ENCODE data around the gene HSF5.

The HSF5 gene

DNA sequence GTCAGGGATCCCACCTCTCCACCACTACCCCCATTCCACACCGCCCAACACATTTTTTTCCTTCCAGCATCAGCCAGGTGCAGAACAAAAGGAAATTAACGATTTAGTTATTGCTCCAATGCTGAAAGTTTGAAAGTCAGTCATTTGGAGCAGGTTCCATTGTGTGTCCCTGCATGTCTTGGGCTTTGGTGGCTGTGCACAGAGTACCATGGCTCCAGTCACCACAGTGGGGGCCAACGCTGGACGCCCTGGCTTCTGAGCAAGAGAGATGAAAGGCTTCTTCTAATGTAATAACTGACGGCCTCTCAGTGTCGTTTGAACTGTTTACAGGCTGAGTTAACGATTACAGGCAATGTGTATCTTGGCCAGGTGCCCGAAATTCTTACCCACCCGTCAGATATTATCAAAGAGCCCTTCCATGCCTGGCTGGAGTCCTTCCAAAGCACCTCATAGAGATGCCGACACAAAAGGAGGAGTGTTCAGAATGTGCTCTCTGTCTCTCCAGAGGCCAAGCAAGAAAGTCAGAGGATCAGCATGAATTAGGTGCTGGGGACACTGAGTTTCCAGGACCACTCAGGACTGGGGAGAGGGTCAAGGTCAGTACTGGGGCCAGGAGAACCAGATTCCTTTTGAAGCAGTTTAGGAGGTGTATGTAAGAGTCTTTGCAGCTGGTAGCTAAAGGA, 96.8 kb downstream of the HSF5 start:
- no peak overlapping the region for H3K27ac ChIP-seq
- H3K9me3 ChIP-seq (ENCODE audit: severe bottlenecking): no peaks in the 10 kb centered on the region
- no peak overlapping the region for H3K4me3 ChIP-seq (ENCODE audit: low read depth, low read length)
- no peaks in the 10 kb centered on the region for H3K27me3 ChIP-seq (ENCODE audit: insufficient read depth, low read depth, severe bottlenecking)
- DNase-seq: no peak
- H3K36me3 ChIP-seq: no peaks in the 10 kb centered on the region
- no peak for TF ChIP-seq CTCF (IDR thresholded peaks at IDR 0.05; ENCODE audit: low read depth, low read length)

DNA sequence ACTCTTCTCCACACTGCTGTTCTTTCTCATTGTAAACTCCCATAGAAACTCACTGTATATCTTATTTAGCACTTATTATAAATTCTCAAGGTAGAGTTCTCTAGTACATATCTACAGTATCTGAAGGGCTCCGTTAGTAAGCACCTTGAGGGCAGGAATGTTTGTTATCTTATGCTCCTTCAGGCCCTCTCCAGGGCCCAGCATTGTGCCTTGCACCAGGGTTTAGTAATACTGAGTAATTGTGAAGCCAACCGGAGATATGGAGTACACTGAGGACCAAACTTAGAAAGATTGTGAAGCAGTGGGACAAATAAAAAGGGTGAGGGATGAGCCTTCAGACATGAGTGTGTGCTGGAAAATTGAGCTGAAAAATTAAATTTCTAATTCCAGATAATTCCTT, 97.3 kb downstream of the HSF5 start:
- Histone ChIP-seq H3K36me3 (no peaks in the 10 kb centered on the region), H3K27me3 (ENCODE audit: insufficient read depth, low read depth, severe bottlenecking) (no peaks in the 10 kb centered on the region), H3K27ac (no peak overlapping the region), H3K4me3 (ENCODE audit: low read depth, low read length) (no peak overlapping the region), H3K9me3 (ENCODE audit: severe bottlenecking) (no peaks in the 10 kb centered on the region)
- no peak for TF ChIP-seq CTCF (IDR thresholded peaks at IDR 0.05; ENCODE audit: low read depth, low read length)
- DNase-seq: no peak

- no peaks in the 10 kb centered on the region for H3K9me3 ChIP-seq (ENCODE audit: severe bottlenecking)
- no peak for DNase-seq
- H3K4me3 ChIP-seq (ENCODE audit: low read depth, low read length): no peak overlapping the region
- H3K36me3 ChIP-seq: no peaks in the 10 kb centered on the region
- no peaks in the 10 kb centered on the region for H3K27me3 ChIP-seq (ENCODE audit: insufficient read depth, low read depth, severe bottlenecking)
- no peak overlapping the region for H3K27ac ChIP-seq
- TF ChIP-seq CTCF (IDR thresholded peaks at IDR 0.05; ENCODE audit: low read depth, low read length): no peak
These were observed 99.7 kb downstream of the HSF5 start for GRCh38 chr17:58388302-58389190.

DNA sequence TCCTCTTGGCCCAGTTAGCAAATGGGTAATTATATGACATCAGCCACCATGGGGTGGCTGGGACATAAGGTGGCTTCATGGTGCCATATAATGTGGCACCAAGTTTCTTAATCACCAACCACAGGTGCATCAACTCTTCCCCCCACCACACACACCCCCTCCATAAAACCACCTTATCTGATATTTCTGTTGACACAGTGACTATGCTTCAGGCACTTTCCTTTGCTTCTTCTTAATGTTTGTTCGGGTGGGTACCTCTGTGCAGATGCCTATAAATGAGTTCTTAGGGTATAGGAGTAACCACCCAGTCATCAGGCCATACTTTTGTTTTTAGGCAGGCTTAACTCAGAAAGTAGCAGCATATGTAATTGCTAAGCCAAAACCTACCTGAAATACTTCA, 100.4 kb downstream of the HSF5 start:
- TF ChIP-seq CTCF (IDR thresholded peaks at IDR 0.05; ENCODE audit: low read depth, low read length): no peak
- Histone ChIP-seq H3K27me3 (ENCODE audit: insufficient read depth, low read depth, severe bottlenecking) (no peaks in the 10 kb centered on the region), H3K36me3 (no peaks in the 10 kb centered on the region), H3K27ac (no peak overlapping the region), H3K4me3 (ENCODE audit: low read depth, low read length) (no peak overlapping the region), H3K9me3 (ENCODE audit: severe bottlenecking) (no peaks in the 10 kb centered on the region)
- no peak for DNase-seq

GRCh38 chr17:58386708-58387107, 101.5 kb downstream of the HSF5 start:
- Histone ChIP-seq H3K4me3 (ENCODE audit: low read depth, low read length) (no peak overlapping the region), H3K9me3 (ENCODE audit: severe bottlenecking) (no peaks in the 10 kb centered on the region), H3K27me3 (ENCODE audit: insufficient read depth, low read depth, severe bottlenecking) (no peaks in the 10 kb centered on the region), H3K36me3 (no peaks in the 10 kb centered on the region), H3K27ac (no peak overlapping the region)
- no peak for DNase-seq
- TF ChIP-seq CTCF (IDR thresholded peaks at IDR 0.05; ENCODE audit: low read depth, low read length): no peak

Data from WERI-Rb-1 (cell line).